Measurements from ENCODE around the gene MFSD11.
"Not testable (repeated sequence)": the region's sequence is repeated elsewhere in the genome, so short reads cannot be mapped to it uniquely, and the experiment has no call there.

The MFSD11 gene

DNA sequence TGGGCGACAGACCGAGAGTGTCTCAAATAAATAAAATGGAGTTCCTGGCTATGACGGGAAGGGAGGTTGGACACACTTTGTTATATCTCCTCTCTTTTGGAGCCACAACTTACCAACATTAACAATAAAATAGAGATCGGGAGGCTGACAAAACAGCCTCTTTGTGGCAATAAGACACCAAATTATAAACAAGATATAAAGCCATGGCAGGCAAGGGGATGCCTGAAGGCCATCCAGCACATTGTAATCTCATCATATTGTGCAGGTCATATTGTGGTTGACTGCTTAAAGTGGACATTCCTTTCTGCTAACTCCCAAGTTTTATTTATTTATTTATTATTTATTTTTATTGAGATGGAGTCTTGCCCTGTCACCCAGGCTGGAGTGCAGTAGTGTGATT lies 70.4 kb downstream of the MFSD11 start:
- no peak for DNase-seq

DNA sequence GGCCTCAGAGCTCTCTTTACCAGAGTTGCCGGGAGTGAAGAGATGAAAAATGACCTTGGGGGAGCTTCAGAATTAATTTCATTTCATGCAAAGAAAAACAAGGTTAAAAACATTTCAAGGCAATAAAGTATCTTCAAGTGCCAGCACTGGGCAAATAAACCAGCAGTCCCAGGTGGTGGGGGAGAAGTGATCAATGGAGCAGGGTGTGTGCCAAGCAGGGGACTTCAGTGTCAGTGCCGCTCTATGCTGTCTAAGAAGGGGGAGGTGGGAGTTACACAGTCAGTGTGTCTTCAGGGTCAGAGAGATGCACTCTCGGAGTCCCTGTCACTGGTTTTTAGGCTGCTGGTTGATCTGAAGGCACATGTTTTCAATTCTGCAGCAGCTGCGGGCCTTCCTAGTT lies 73.0 kb downstream of the MFSD11 start:
- no peak for DNase-seq

DNA sequence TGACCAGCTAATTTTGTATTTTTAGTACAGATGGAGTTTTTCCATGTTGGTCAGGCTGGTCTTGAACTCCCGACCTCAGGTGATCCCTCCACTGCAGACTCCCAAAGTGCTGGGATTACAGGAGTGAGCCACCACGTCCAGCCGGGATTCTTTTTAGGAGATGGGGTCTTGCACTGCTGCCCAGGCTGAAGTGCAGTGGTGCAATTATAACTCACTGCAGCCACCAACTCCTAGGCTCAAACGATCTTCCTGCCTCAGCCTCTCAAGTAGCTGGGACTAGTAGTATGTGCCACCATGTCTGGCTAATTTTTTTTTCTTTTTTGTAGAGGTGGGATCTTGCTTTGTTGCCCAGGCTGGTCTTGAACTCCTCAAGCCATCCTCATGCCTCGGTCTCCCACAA lies 73.9 kb downstream of the MFSD11 start:
- no peak for DNase-seq

DNA sequence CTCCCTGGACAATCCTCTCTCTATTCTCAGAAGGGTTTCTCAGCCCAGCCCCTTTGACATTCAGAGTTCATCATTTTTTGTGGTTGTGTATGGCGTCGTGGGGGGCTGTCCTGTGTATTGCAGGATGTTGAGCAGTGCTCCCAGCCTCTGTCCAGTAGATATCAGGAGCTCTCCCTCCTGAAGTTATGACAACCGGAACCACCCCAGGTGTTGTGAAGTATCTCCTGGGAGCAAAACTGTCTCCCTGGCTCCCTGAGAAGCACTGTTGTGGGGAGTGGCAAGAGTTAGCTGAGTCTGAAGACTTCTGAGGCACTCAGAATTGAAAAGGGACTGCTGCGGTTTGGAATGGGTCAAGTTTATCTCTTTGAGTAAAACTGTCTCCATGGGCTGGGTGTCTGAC lies 74.3 kb downstream of the MFSD11 start:
- DNase-seq, result no peak

DNA sequence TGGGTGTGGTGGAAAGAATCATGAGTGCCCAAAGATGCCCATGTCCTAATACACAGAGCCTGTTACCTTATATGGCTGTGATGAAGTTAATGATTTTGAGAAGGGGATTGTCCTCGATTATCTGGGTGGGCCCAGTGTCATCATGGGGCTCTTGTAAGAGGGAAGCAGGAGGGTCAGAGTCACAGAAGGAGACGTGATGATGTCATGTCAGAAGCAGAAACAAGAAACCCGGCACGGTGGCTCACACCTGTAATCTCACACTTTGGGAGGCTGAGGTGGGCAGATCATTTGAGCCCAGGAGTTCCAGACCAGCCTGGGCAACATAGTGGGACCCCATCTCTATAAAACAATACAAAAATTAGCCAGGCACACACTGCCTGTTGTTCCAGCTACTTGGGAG lies 75.0 kb downstream of the MFSD11 start:
- no peak for DNase-seq

DNA sequence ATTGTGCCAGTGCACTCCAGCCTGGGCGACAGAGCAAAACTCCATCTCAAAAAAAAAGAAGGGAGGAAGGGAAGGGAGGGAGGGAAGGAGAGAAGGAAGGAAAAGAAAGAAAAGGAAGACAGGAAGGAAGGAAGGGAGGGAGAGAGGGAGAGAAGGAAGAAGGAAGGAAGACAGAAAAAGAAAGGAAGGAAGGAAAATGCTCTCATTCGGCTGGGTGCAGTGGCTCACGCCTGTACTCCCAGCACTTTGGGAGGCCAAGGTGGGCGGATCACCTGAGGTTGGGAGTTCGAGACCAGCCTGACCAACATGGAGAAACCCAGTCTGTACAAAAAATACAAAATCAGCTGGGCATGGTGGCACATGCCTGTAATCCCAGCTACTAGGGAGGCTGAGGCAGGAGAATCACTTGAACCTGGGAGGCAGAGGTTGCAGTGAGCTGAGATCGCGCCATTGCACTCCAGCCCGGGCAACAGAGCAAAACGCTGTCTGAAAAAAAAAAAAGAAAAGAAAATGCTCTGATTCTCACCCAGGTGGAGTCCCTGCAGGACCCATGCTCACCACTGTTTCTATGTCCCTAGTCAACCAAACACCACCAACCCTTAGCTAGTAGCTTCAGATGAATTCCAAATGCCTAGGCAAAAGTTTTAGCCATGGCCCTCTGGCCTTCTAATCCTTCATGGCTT lies 78.1 kb downstream of the MFSD11 start:
- not testable (repeated sequence) for DNase-seq

DNA sequence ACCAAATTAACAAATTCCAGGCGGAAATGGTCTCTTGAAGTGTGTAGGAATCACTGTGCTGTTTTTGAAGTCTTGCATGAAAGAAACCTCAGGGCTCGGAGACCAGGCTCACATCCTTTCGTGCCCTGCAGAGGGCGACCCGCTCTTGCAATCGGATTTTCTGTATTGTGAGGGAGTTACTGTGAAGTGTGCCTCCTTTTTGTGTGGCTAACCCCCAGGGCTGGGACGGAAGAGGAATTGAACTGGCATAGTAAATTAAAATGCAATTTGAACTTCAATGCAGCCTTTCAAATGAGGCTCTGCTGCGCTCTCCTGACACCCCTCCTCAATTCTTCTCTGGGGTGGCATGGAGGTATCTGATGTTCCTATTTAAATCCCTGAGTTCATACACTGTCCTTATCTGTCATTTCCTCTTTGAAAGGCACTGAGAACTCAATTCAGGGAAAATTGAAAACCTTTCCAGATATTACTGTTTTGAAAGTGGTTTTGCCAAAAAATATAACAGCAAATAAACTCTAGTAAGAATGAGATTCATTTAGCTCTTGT lies 78.7 kb downstream of the MFSD11 start:
- DNase-seq, result peak; percentile 60

DNA sequence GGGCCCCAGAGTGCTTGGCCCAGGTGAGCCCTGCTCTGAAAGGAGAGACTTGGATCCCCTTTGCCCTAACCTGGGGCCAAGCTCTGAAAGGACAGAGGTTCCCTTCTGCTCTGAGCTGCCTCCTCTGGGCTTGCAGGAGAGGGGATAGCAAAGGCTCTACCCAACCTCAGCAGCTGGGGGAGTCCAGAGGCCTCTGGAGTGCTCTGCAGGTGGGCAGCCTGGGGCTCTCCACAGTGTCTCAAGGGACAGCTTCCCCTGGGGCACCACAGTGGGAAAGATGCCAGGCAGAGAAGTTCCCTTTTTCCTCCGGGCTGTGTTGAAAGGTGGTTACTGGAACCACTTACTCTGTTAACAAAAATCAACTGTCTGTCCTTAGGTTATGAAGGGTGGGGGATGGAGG lies 82.1 kb downstream of the MFSD11 start:
- peak; percentile 36 for DNase-seq

DNA sequence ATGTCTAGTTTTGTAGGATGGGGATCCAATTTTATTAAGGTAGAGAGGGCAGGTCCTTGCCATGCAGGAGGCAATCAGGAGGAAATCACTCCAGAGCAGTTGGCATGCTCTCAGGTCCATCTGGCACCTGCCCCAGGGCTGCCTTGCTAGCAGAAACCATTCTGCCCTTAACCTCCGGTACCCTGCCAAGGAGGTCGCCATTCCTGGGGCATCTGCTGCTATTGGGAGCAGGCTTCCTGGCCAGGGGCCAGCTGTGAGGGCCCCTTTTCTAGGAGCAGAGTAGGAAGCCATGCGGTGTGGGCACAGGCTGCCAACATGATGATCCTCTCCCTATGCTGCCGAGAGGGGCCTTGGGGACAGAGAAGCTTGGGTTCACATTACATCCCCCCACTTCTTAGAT lies 82.6 kb downstream of the MFSD11 start:
- DNase-seq, result no peak

DNA sequence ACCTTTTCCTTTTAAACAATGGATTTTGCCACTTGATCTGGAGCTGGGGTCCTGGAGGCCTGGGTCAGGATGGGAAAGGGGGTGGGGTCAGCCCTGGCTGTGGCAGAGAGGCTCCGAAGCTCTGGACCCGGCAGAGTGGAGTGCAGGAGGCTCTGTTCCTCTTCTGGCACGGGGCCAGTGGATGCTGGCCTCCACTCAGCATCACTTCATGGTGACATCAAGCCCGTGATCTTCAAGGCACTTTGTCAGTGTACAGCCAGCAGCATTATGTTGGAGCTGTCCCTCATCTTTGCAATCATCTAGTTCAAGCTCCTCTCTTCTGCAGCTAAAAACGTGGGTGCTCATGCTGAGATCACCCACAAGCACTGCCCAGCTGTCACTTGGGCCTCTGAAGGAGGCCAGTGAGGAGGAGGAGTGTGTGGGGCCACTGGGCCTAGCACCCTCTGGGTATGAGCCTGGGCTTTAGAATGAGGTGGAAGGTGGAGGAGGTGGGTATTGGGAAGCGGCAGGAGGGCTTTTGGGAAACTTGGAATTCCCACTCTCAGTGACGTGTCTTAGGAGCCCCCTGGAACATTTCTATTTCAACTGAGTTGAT lies 84.4 kb downstream of the MFSD11 start:
- DNase-seq, result no peak

DNA sequence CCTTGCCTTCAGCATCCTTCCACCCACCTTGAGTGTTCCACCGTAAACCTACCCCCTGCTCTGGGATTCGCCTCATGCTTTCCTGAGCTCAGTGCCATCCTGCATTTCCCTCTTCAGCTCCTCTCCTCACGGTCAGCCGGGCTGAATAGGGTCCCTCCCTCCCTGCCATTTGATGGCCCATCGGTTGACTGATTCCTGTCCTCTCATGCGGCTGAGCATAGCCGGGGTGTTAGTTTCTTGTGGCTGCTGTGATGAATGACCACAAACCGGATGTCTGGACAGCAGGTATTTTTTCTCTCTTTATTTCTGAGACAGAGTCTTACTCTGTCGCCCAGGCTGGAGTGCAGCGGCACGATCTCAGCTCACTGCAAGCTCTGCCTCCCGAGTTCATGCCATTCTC lies 86.2 kb downstream of the MFSD11 start:
- no peak for DNase-seq

DNA sequence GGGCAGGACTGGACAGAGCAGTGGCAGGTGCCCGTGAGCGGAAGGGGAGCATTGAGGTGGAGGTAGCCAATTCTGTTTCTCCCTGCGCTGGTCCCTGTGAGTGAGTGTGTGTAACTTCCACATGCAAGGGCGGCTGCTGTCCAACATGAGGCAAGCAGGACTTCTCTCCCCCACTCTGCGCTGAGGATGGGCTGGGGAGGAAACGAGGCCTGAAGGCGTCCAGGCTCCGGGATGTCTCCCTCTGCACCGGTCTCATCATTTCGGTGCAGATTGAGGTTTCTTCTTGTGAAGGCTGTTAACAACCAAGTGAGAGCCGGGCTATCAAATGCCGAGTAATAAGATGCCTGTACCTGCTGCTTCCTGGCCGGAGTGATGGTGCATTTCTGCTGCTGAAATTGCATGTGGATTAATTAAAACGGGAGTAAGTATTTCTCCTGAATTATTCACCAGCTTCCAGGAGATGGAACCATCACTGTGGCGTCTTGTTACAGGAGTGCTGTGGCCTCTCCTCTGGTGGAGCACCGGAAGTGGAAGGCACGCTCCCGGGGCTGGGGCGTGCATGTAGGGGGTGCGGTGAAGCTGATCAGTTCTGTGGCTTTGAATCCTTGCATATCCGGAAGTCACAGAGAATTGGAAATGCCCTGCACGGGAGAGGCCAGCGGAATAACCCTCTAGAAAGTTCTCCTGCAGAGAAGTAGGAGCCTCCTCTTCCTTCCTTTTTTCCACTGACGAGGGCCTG lies 88.6 kb downstream of the MFSD11 start:
- no peak for DNase-seq

DNA sequence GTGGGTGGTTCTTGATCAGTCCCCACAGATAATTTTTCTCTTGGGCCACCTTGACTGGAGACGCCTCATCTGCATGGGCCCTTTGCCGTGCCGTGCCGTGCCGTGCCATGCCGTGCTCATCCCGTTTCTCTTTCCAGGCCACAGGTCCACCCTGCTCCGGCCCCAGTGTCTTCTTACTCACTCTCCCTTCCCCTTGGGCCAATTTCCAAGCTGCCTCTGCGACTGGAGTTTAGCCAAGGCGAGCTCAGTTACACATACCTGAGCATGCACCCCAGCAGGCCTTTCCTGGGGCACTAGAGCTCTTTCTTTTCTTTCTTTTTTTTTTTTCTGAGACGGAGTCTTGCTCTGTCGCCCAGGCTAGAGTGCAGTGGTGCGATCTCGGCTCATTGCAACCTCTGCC lies 89.8 kb downstream of the MFSD11 start:
- no peak for DNase-seq
